Mesenchymal stem cell (in vitro differentiated cells and primary cell): ENCODE data around the gene GPAM.

ENCODE experiments used
- DNase-seq: peaks from one replicate; pipeline ENCODE4 v3.0.0-alpha.2; 2013
- H2AFZ ChIP-seq: one replicate; pipeline ENCODE4 v1.6.1; 2013; ENCODE audit warnings: low read depth, mild to moderate bottlenecking, control low read depth, inconsistent platforms, low read length, moderate library complexity
- H2AK5ac ChIP-seq: 2 replicates; pipeline ENCODE4 v1.6.1; 2013; ENCODE audit warnings: low read length, moderate library complexity, mild to moderate bottlenecking, inconsistent platforms; ENCODE audit not compliant: severe bottlenecking
- H2BK120ac ChIP-seq: one replicate; pipeline ENCODE4 v1.6.1; 2013; ENCODE audit warnings: low read depth, mild to moderate bottlenecking, inconsistent platforms, low read length, moderate library complexity
- H2BK12ac ChIP-seq, 2 experiments: one replicate each; pipeline ENCODE4 v1.6.1; 2013; ENCODE audit warnings: inconsistent platforms in 2 of 2, low read length in 2 of 2, mild to moderate bottlenecking in 2 of 2, moderate library complexity in 2 of 2, control low read depth in 1 of 2
- H2BK15ac ChIP-seq: one replicate; pipeline ENCODE4 v1.6.1; 2013; ENCODE audit warnings: mild to moderate bottlenecking, low read depth, inconsistent platforms; ENCODE audit not compliant: poor library complexity, severe bottlenecking
- H2BK5ac ChIP-seq: 2 replicates; pipeline ENCODE4 v1.6.1; 2013; ENCODE audit warnings: low read depth, mild to moderate bottlenecking, low read length, control low read depth, inconsistent platforms; ENCODE audit not compliant: poor library complexity, severe bottlenecking
- H3K14ac ChIP-seq, 2 experiments: one replicate each; pipeline ENCODE4 v1.6.1; 2013; ENCODE audit warnings: inconsistent platforms in 2 of 2, low read length in 2 of 2, control low read depth in 1 of 2, mild to moderate bottlenecking in 1 of 2, moderate library complexity in 1 of 2
- H3K18ac ChIP-seq, 2 experiments: one replicate each; pipeline ENCODE4 v1.6.1; 2013; ENCODE audit warnings: inconsistent platforms in 2 of 2, low read length in 2 of 2, control low read depth in 1 of 2, low read depth in 1 of 2, mild to moderate bottlenecking in 1 of 2
- H3K23ac ChIP-seq, 2 experiments: one replicate each; pipeline ENCODE4 v1.6.1; 2013; ENCODE audit warnings: inconsistent platforms in 2 of 2, low read length in 2 of 2, mild to moderate bottlenecking in 2 of 2, moderate library complexity in 2 of 2, control low read depth in 1 of 2
- H3K27ac ChIP-seq: 2 replicates; pipeline ENCODE4 v1.5.1; 2013; ENCODE audit warnings: mild to moderate bottlenecking, moderate library complexity, low read length, control low read depth, inconsistent platforms; ENCODE audit not compliant: poor library complexity, severe bottlenecking
- H3K27me3 ChIP-seq, 2 experiments: 2 replicates each; pipeline versions ENCODE4 v1.6.1 to v1.7.0; 2013; ENCODE audit warnings: low read length in 2 of 2, mild to moderate bottlenecking in 2 of 2, moderate library complexity in 2 of 2, control low read depth in 1 of 2, inconsistent platforms in 1 of 2; ENCODE audit not compliant: control insufficient read depth in 1 of 2, insufficient read depth in 1 of 2
- H3K36me3 ChIP-seq, 2 experiments: 2 replicates each; pipeline versions ENCODE4 v1.6.1 to v1.7.0; 2013; ENCODE audit warnings: low read length in 2 of 2, control low read depth in 1 of 2, inconsistent platforms in 1 of 2, low read depth in 1 of 2, mild to moderate bottlenecking in 1 of 2; ENCODE audit not compliant: insufficient read depth in 2 of 2, control insufficient read depth in 1 of 2
- H3K4ac ChIP-seq, 2 experiments: one replicate each; pipeline ENCODE4 v1.6.1; 2013; ENCODE audit warnings: inconsistent platforms in 2 of 2, low read length in 2 of 2, mild to moderate bottlenecking in 2 of 2, moderate library complexity in 2 of 2, control low read depth in 1 of 2, low read depth in 1 of 2
- H3K4me1 ChIP-seq: 2 replicates; pipeline ENCODE4 v1.6.1; 2013; ENCODE audit warnings: low read depth, low read length, control low read depth; ENCODE audit not compliant: control insufficient read depth, insufficient read depth
- H3K4me2 ChIP-seq: 2 replicates; pipeline ENCODE4 v1.6.1; 2013; ENCODE audit warnings: low read length, mild to moderate bottlenecking, inconsistent platforms; ENCODE audit not compliant: poor library complexity, severe bottlenecking
- H3K4me3 ChIP-seq, 2 experiments: 2 replicates each; pipeline versions ENCODE4 v1.5.1 to v1.7.0; 2013; ENCODE audit warnings: low read length in 2 of 2, mild to moderate bottlenecking in 2 of 2, control low read depth in 1 of 2, low read depth in 1 of 2; ENCODE audit not compliant: insufficient read depth in 1 of 2
- H3K79me1 ChIP-seq: replicated peaks from 2 replicates; pipeline ENCODE4 v1.6.1; 2013; ENCODE audit warnings: mild to moderate bottlenecking, control low read depth, low read length, inconsistent platforms; ENCODE audit not compliant: poor library complexity, severe bottlenecking
- H3K9ac ChIP-seq: 2 replicates; pipeline ENCODE4 v1.7.0; 2013; ENCODE audit warnings: mild to moderate bottlenecking, low read length, moderate library complexity
- H3K9me3 ChIP-seq: 2 replicates; pipeline ENCODE4 v1.7.0; 2013; ENCODE audit warnings: mild to moderate bottlenecking, low read length; ENCODE audit not compliant: control insufficient read depth
- H4K8ac ChIP-seq: one replicate; pipeline ENCODE4 v1.6.1; 2013; ENCODE audit warnings: inconsistent platforms, mild to moderate bottlenecking, low read length, moderate library complexity
- H4K91ac ChIP-seq: one replicate; pipeline ENCODE4 v1.6.1; 2013; ENCODE audit warnings: mild to moderate bottlenecking, low read length, inconsistent platforms
- WGBS: methylation state at CpG from one replicate; pipeline ENCODE4 v1.1.7; 2013; ENCODE audit warnings: mixed read lengths; 5-methylcytosine and 5-hydroxymethylcytosine counted together

GPAM gene

GRCh38 chr10:112143420-112143819 lies 40.1 kb downstream of the GPAM start:
- DNase-seq: no peak
- H3K9ac ChIP-seq: no peak overlapping the region
- no peak overlapping the region for H3K4me2 ChIP-seq
- no peak overlapping the region for H2BK5ac ChIP-seq
- no peak overlapping the region for H2BK15ac ChIP-seq
- no peak overlapping the region for H3K27ac ChIP-seq
- no peak overlapping the region for H3K4me3 ChIP-seq
- WGBS: 77% methylated on average over 4 of the region's 4 CpGs
- no peak overlapping the region for H3K18ac ChIP-seq
- no peaks in the 10 kb centered on the region for H3K9me3 ChIP-seq
- H2BK120ac ChIP-seq: no peak overlapping the region
- no peak overlapping the region for H3K14ac ChIP-seq
- no peaks in the 10 kb centered on the region for H3K4me1 ChIP-seq
- no peak overlapping the region for H4K8ac ChIP-seq
- no peak overlapping the region for H4K91ac ChIP-seq
- H3K23ac ChIP-seq: no peak overlapping the region
- no peak overlapping the region for H3K4ac ChIP-seq
- no peak overlapping the region for H2AK5ac ChIP-seq
- no peaks in the 10 kb centered on the region for H3K79me1 ChIP-seq
- no peaks in the 10 kb centered on the region for H3K36me3 ChIP-seq
- H3K27me3 ChIP-seq: no peaks in the 10 kb centered on the region
- H2AFZ ChIP-seq: no peak overlapping the region
- H2BK12ac ChIP-seq: no peak overlapping the region

- no peak overlapping the region for H3K18ac ChIP-seq
- WGBS: 75% methylated on average over 4 of the region's 5 CpGs
- H3K27ac ChIP-seq: no peak overlapping the region
- no peak overlapping the region for H3K14ac ChIP-seq
- no peak overlapping the region for H2AFZ ChIP-seq
- no peak overlapping the region for H4K91ac ChIP-seq
- H3K36me3 ChIP-seq: no peaks in the 10 kb centered on the region
- H3K4me3 ChIP-seq: no peak overlapping the region
- no peak overlapping the region for H2AK5ac ChIP-seq
- H3K4ac ChIP-seq: no peak overlapping the region
- H2BK5ac ChIP-seq: no peak overlapping the region
- H3K27me3 ChIP-seq: no peaks in the 10 kb centered on the region
- no peak overlapping the region for H2BK12ac ChIP-seq
- no peak overlapping the region for H3K23ac ChIP-seq
- no peak overlapping the region for H3K9ac ChIP-seq
- no peaks in the 10 kb centered on the region for H3K4me1 ChIP-seq
- no peak overlapping the region for H2BK15ac ChIP-seq
- DNase-seq: no peak
- no peak overlapping the region for H4K8ac ChIP-seq
- no peak overlapping the region for H3K4me2 ChIP-seq
- H3K9me3 ChIP-seq: no peaks in the 10 kb centered on the region
- no peaks in the 10 kb centered on the region for H3K79me1 ChIP-seq
- H2BK120ac ChIP-seq: no peak overlapping the region
Measured at GRCh38 chr10:112141292-112141691, 42.3 kb downstream of the GPAM start.

GRCh38 chr10:112140110-112140970 lies 43.2 kb downstream of the GPAM start:
- H2BK5ac ChIP-seq: no peak overlapping the region
- no peak overlapping the region for H4K8ac ChIP-seq
- H2BK120ac ChIP-seq: no peak overlapping the region
- H2AFZ ChIP-seq: no peak overlapping the region
- no peak overlapping the region for H3K9ac ChIP-seq
- H3K18ac ChIP-seq: no peak overlapping the region
- no peak overlapping the region for H2BK12ac ChIP-seq
- no peak overlapping the region for H4K91ac ChIP-seq
- H3K36me3 ChIP-seq: no peaks in the 10 kb centered on the region
- H2AK5ac ChIP-seq: no peak overlapping the region
- H3K4me1 ChIP-seq: no peaks in the 10 kb centered on the region
- no peak overlapping the region for H3K4ac ChIP-seq
- 30% methylated on average over 11 of the region's 11 CpGs for WGBS
- no peak overlapping the region for H2BK15ac ChIP-seq
- no peak overlapping the region for H3K14ac ChIP-seq
- no peaks in the 10 kb centered on the region for H3K79me1 ChIP-seq
- H3K27ac ChIP-seq: no peak overlapping the region
- H3K9me3 ChIP-seq: no peaks in the 10 kb centered on the region
- no peak overlapping the region for H3K4me3 ChIP-seq
- no peak overlapping the region for H3K4me2 ChIP-seq
- H3K23ac ChIP-seq: no peak overlapping the region
- DNase-seq: peak; percentile 69
- peaks cover 0 to 2% of the 10 kb centered on the region in 2 experiments for H3K27me3 ChIP-seq

DNA sequence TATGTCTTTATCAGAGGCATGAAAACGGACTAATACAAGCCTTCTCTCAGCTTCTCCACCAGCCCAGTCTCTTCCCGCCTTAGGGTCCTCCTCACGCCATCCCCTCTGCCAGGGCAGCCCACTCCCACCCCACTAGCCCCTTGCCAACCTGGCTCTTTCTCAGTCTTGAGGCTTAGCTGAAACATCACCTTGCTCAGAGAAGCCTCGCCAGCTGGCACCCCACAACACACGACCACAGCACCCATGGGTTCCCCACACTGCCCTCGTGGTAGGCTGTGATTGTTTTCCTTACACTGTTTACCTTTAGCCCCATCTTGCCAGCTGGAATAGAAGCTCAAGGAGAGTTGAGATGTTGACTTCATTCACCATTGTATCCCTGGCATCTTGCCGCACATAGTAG lies 44.4 kb downstream of the GPAM start:
- H3K27me3 ChIP-seq: peaks cover 3% of the 10 kb centered on the region in 2 experiments
- no peak overlapping the region for H3K27ac ChIP-seq
- WGBS: 92% methylated on average over 7 of the region's 7 CpGs
- H3K9ac ChIP-seq: no peak overlapping the region
- H3K4me2 ChIP-seq: no peak overlapping the region
- no peak overlapping the region for H2AFZ ChIP-seq
- no peak overlapping the region for H2BK15ac ChIP-seq
- no peak overlapping the region for H2BK5ac ChIP-seq
- no peak overlapping the region for H2BK120ac ChIP-seq
- no peak overlapping the region for H3K23ac ChIP-seq
- no peaks in the 10 kb centered on the region for H3K79me1 ChIP-seq
- H3K4me3 ChIP-seq: no peak overlapping the region
- no peaks in the 10 kb centered on the region for H3K4me1 ChIP-seq
- no peak overlapping the region for H3K18ac ChIP-seq
- H3K4ac ChIP-seq: no peak overlapping the region
- no peaks in the 10 kb centered on the region for H3K9me3 ChIP-seq
- no peak overlapping the region for H3K14ac ChIP-seq
- DNase-seq: no peak
- H2BK12ac ChIP-seq: no peak overlapping the region
- H4K91ac ChIP-seq: no peak overlapping the region
- no peaks in the 10 kb centered on the region for H3K36me3 ChIP-seq
- no peak overlapping the region for H2AK5ac ChIP-seq
- no peak overlapping the region for H4K8ac ChIP-seq
